Heart left ventricle (tissue), 16 donors: ENCODE data around the gene PDRG1. TPM values are rescaled to one million over a fixed set of nuclear protein-coding genes. Genes with fewer than 3 reads are reported as not detected.

ENCODE experiments used
- ATAC-seq, 4 donors: fragments of 200-7000 bp; cut with Tn5 transposase; one replicate each; pipeline ENCODE4 v1.9.1; 2020 to 2022; ENCODE audit warnings: moderate library complexity in 4 of 4, mild to moderate bottlenecking in 3 of 4, moderate number of reproducible peaks in 1 of 4
- DNase-seq, 5 donors: peaks; one replicate each; pipeline ENCODE4 v3.0.0-alpha.2; 2020
- H3K27ac ChIP-seq, 12 donors: fragments of 200-600 bp; sonication (generic) in 4 of 12; one replicate each; pipeline versions ENCODE4 v1.5.0 to v1.8.0; 2016 to 2022; ENCODE audit warnings: mild to moderate bottlenecking in 2 of 12
- H3K27me3 ChIP-seq, 9 donors: fragments of 200-600 bp; sonication (generic) in 2 of 9; one replicate each; pipeline versions ENCODE4 v1.5.1 to v1.8.0; 2016 to 2022; ENCODE audit warnings: mild to moderate bottlenecking in 3 of 9
- H3K36me3 ChIP-seq, 9 donors: fragments of 200-600 bp; sonication (generic) in 2 of 9; one replicate each; pipeline versions ENCODE4 v1.5.0 to v1.8.0; 2018 to 2022; ENCODE audit warnings: mild to moderate bottlenecking in 2 of 9
- H3K4me1 ChIP-seq, 12 donors: fragments of 200-600 bp; sonication (generic) in 4 of 12; one replicate each; pipeline versions ENCODE4 v1.5.0 to v1.8.0; 2016 to 2022; ENCODE audit warnings: mild to moderate bottlenecking in 3 of 12
- H3K4me3 ChIP-seq, 12 donors: fragments of 200-600 bp; sonication (generic) in 4 of 12; one replicate each; pipeline versions ENCODE4 v1.5.0 to v1.8.0; 2017 to 2022; ENCODE audit warnings: mild to moderate bottlenecking in 9 of 12, moderate library complexity in 4 of 12
- H3K9me3 ChIP-seq, 12 donors: fragments of 200-600 bp; sonication (generic) in 4 of 12; one replicate each; pipeline versions ENCODE4 v1.5.0 to v1.8.0; 2016 to 2022; ENCODE audit warnings: mild to moderate bottlenecking in 1 of 12
- POLR2A ChIP-seq, 2 donors: fragments of 450-650 bp; IDR thresholded peaks; one replicate each; pipeline ENCODE4 v1.6.1; 2017; ENCODE audit warnings: antibody characterized with exemption in 2 of 2, mild to moderate bottlenecking in 2 of 2, moderate library complexity in 2 of 2
- WGBS, 4 donors: extraction: QIAGEN DNeasy Blood & Tissue Kit in 2 of 4; methylation state at CpG; one replicate each; pipeline versions ENCODE4 v1.1.5 to v1.1.7; 2013 to 2018; 5-methylcytosine and 5-hydroxymethylcytosine counted together
- intact Hi-C, 10 donors: fragments of 100-400 bp; cut with DNase I; formaldehyde crosslinking; loops; one replicate each; pipeline versions ENCODE4 v1.11.1 to v1.14.2; 2022
- polyA plus RNA-seq, 2 donors: library from polyadenylated mRNA; stranded (reverse); fragments of 200-250 nt; gene quantifications; one replicate each; pipeline ENCODE4 v1.2.3, GENCODE V29; 2013
- total RNA-seq, 9 donors: library from RNA; depleted of rRNA in 2 of 9; stranded (reverse); fragments of >200 nt in 2 of 9; fragmentation: NEBNext Ultra II Directional in 3 of 9; extraction: Animal tissue kit (Norgen Biotek cat#: 25700) in 3 of 9; gene quantifications; one replicate each; pipeline versions ENCODE4 v1.1.0 to v1.2.4, GENCODE V29; 2016 to 2023
- TF ChIP-seq, protein P1 (sequence below), 12 donors: fragments of 200-600 bp; sonication (generic) in 4 of 12; IDR thresholded peaks; one replicate each; pipeline versions ENCODE4 v1.5.0 to v1.8.0; 2018 to 2022; ENCODE audit warnings: antibody characterized with exemption in 12 of 12, mild to moderate bottlenecking in 5 of 12
- donor health status: ischemic (EF 13 %, LVEDD 7.1; RV severe dilation, severe dysfunction).
- donor health status: healthy with polysubstance abuse.
- donor health status: DM: no; HTN: yes; CAD: no.
- donor health status: DM: no; HTN: no; CAD: no.
- donor health status: ischemic (EF 25% LVEDD 6.9; RV normal size, moderate dysfunction).
- donor health status: ischemic (EF 25% LVEDD 5.7; RV mildly dilated, moderate dysfunction).
- donor health status: healthy.
- donor health status: DM: yes; HTN: yes; CAD: no.
- donor health status: ischemic (EF 35%, LVEDD 5.7; RV mildly dilated, moderate dysfunction).
- donor health status: nonischemic (EF 11% LVEDD 7.7; RV severe dilation, severe dysfunction).
- donor health status: DM: yes; HTN: yes; CAD: no.
- donor health status: PGD.
- donor health status: ischemic (EF 29% LVEDD 5.4; RV normal size, mild dysfunction).
- donor health status: nonischemic (EF 23%, LVEDD 6.1; RV moderate dilation, normal function).

The PDRG1 gene
- total and polyA plus RNA-seq, 11 donors = 5.2 to 15.2 (median 7.6) TPM

DNA sequence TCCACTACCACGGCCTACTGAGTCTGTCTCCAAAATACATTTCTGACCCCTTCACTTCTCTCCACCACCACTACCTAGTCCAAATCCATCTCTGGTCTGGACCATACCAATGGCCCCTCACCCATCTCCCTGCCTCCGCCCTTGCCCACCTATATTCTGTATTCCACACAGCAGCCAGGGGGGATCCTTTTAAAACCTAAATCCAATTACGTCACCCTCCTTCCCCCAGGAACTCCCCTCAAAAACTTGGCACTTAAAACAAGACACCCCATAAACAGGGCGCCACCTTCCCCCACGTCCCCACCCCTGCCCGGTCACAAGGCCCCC is 680 bp downstream of the PDRG1 start:
- intact Hi-C loops = loop anchor here in 7 of 10 donors (2.0 to 10.0 kb wide), 7 partner anchors 79 to 129 kb away; partner anchors contain the start of genes DUSP15 (in 1 of the 7) and TTLL9 (in 1 of the 7)
- ATAC-seq = no peak
- Histone ChIP-seq H3K27me3 (peaks cover 0 to 2% (median 0%) of the 10 kb centered on the region in 9 donors), H3K36me3 (peaks cover 5 to 39% (median 36%) of the 10 kb centered on the region in 9 donors), H3K9me3 (peaks cover 0 to 6% (median 0%) of the 10 kb centered on the region in 12 donors), H3K4me3 (peak overlapping the region; percentile 65 to 100 (median 94)), H3K4me1 (peaks cover 0 to 20% (median 15%) of the 10 kb centered on the region in 12 donors), H3K27ac (peak overlapping the region in 7 of 12 donors; percentile 76 to 95 (median 85))
- TF ChIP-seq, protein P1, sequence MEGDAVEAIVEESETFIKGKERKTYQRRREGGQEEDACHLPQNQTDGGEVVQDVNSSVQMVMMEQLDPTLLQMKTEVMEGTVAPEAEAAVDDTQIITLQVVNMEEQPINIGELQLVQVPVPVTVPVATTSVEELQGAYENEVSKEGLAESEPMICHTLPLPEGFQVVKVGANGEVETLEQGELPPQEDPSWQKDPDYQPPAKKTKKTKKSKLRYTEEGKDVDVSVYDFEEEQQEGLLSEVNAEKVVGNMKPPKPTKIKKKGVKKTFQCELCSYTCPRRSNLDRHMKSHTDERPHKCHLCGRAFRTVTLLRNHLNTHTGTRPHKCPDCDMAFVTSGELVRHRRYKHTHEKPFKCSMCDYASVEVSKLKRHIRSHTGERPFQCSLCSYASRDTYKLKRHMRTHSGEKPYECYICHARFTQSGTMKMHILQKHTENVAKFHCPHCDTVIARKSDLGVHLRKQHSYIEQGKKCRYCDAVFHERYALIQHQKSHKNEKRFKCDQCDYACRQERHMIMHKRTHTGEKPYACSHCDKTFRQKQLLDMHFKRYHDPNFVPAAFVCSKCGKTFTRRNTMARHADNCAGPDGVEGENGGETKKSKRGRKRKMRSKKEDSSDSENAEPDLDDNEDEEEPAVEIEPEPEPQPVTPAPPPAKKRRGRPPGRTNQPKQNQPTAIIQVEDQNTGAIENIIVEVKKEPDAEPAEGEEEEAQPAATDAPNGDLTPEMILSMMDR (IDR thresholded peaks at IDR 0.05) = no peak
- no peak for TF ChIP-seq POLR2A (IDR thresholded peaks at IDR 0.05)
- no peak for DNase-seq
- WGBS, 4 donors = 6 to 10% (median 8%) methylated on average over 6 of the region's 6 CpGs

DNA sequence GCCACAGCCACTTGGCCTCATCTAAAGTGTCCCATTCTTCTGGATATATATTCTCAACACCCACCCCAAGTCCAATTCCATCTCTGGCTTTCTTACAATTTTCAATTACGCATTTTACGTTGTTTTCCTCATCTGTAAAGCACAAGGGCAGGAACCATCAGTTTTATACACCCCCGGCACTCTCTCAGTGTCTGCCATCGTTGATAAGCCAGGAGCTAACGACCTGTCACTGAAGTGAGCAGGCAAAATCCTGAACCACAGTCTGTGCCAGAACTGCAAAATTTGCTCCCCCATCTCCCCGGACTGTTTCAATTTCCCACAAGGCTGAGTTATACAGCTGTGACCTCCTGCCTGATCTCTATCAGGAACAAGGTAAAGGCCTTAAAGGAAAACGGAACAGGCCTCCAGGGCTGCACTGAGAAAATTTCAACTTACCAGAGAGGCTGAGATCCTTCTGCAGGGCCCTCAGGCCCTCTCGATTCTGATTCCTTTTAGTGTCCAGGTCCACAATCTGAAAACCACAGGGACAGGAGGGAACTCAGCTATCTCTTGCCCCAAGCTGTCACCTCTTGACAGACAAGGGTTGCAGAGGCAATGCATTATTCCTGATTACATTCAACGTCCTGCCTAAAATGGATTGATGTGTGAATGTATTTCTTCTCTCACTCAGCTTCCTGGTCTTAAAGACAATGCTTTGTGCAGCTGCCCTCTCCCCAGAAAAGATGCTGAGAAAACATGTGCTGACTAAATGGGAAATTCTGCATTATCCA is 1.8 kb downstream of the PDRG1 start:
- Histone ChIP-seq H3K9me3 (peaks cover 0 to 6% (median 0%) of the 10 kb centered on the region in 12 donors), H3K36me3 (peaks cover 5 to 50% (median 47%) of the 10 kb centered on the region in 9 donors), H3K4me1 (peaks cover 0 to 27% (median 15%) of the 10 kb centered on the region in 12 donors), H3K27ac (no peak overlapping the region), H3K4me3 (peak overlapping the region in 5 of 12 donors; percentile 90 to 100 (median 96)), H3K27me3 (no peaks in the 10 kb centered on the region)
- TF ChIP-seq, protein P1 (IDR thresholded peaks at IDR 0.05) = no peak
- no peak for TF ChIP-seq POLR2A (IDR thresholded peaks at IDR 0.05)
- intact Hi-C loops = loop anchor here in 7 of 10 donors (2.0 to 10.0 kb wide), 7 partner anchors 78 to 128 kb away; partner anchors contain the start of genes DUSP15 (in 1 of the 7) and TTLL9 (in 1 of the 7)
- ATAC-seq = no peak
- no peak for DNase-seq
- 64 to 73% (median 65%) methylated on average over 9 of the region's 9 CpGs for WGBS, 4 donors

DNA sequence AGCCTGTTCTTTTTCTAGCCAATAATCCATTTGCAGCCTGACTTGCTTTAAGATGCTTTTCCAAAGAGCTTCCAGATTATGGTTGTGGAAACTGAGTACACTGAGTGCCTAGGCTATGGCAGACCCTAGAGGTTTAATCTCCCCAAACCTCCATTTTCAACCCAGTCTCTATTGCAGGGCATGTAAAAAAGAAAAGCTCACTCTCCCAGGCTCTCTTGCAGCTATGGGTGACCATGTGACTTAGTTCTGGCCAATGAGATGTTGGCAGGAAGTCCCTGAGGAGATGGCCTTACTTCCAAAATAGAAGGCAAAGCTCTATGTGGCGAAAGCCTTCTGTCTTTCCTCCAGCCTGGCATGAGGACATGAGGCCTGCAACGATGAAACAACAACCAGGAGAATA is 3.8 kb downstream of the PDRG1 start:
- 88 to 100% (median 98%) methylated on average over 2 of the region's 2 CpGs for WGBS, 4 donors
- no peak for ATAC-seq
- TF ChIP-seq, protein P1 (IDR thresholded peaks at IDR 0.05) = no peak
- TF ChIP-seq POLR2A (IDR thresholded peaks at IDR 0.05) = no peak
- Histone ChIP-seq H3K36me3 (peaks cover 5 to 68% (median 57%) of the 10 kb centered on the region in 9 donors), H3K9me3 (peaks cover 0 to 6% (median 0%) of the 10 kb centered on the region in 12 donors), H3K27me3 (no peaks in the 10 kb centered on the region), H3K27ac (no peak overlapping the region), H3K4me3 (no peak overlapping the region), H3K4me1 (peaks cover 0 to 35% (median 20%) of the 10 kb centered on the region in 12 donors)
- no peak for DNase-seq
- intact Hi-C loops = no loop called here

DNA sequence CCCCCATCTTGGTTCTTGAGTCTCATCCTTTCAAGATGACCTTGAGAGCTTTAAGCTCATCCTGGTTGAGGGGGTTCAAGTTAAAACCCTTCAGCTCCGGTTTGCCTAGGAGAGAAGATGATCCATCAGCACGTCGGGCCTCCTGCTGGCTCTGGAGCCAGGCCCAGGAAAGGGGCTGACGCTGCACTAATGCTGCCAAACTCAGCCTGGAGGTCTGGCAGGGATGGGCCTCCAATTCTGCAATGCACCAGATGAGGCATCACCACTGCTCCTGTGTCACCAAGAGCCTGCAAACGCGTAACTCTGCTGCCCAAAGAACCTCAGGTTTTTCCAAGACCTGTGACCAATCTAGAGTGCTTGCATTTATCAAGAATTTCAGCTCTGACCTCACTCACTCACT is 6.1 kb downstream of the PDRG1 start:
- intact Hi-C loops = loop anchor here in 1 of 10 donors (2.0 kb wide), 1 partner anchor 89 kb away; no protein-coding TSS in a partner anchor
- H3K4me1 ChIP-seq = peaks cover 0 to 39% (median 15%) of the 10 kb centered on the region in 12 donors
- peaks cover 5 to 75% (median 59%) of the 10 kb centered on the region in 9 donors for H3K36me3 ChIP-seq
- DNase-seq (no peak), ATAC-seq (peak in 1 of 4 donors; percentile 32)
- no peak overlapping the region for H3K4me3 ChIP-seq
- no peak for TF ChIP-seq POLR2A (IDR thresholded peaks at IDR 0.05)
- TF ChIP-seq, protein P1 (IDR thresholded peaks at IDR 0.05) = no peak
- no peak overlapping the region for H3K27ac ChIP-seq
- peaks cover 0 to 6% (median 0%) of the 10 kb centered on the region in 12 donors for H3K9me3 ChIP-seq
- H3K27me3 ChIP-seq = no peaks in the 10 kb centered on the region
- 51 to 75% (median 63%) methylated on average over 2 to 6 of the region's 6 CpGs for WGBS, 4 donors
